Neural progenitor cell (in vitro differentiated cells): Measurements from ENCODE around the gene MYL3. TPM values are rescaled to one million over a fixed set of nuclear protein-coding genes. Genes with fewer than 3 reads are reported as not detected.

ENCODE experiments used
- DNase-seq: peaks from one replicate; pipeline ENCODE4 v3.0.0-alpha.2; 2016; ENCODE audit warnings: low spot score
- H2AFZ ChIP-seq: fragments of 200-600 bp; sonication (generic); replicated peaks from 2 replicates; pipeline ENCODE4 v1.6.1; 2016; ENCODE audit warnings: antibody characterized with exemption
- H3F3A ChIP-seq: fragments of 200-600 bp; sonication (generic); 2 replicates; pipeline ENCODE4 v1.6.1; 2016; ENCODE audit warnings: antibody characterized with exemption, low read depth
- H3K27ac ChIP-seq: fragments of 200-600 bp; sonication (generic); 2 replicates; pipeline ENCODE4 v1.5.1; 2016; ENCODE audit warnings: mild to moderate bottlenecking
- H3K27me3 ChIP-seq: fragments of 200-600 bp; sonication (generic); 2 replicates; pipeline ENCODE4 v1.6.1; 2016; ENCODE audit warnings: mild to moderate bottlenecking, moderate library complexity
- H3K36me3 ChIP-seq: fragments of 200-600 bp; sonication (generic); 2 replicates; pipeline ENCODE4 v1.5.1; 2016
- H3K4me1 ChIP-seq: fragments of 200-600 bp; sonication (generic); 2 replicates; pipeline ENCODE4 v1.6.1; 2016; ENCODE audit warnings: mixed run types
- H3K4me2 ChIP-seq: fragments of 200-600 bp; sonication (generic); 2 replicates; pipeline ENCODE4 v1.6.1; 2016
- H3K4me3 ChIP-seq: fragments of 200-600 bp; sonication (generic); 2 replicates; pipeline ENCODE4 v1.5.1; 2016
- H3K79me2 ChIP-seq: fragments of 200-600 bp; sonication (generic); 2 replicates; pipeline ENCODE4 v1.6.1; 2016; ENCODE audit warnings: low read depth
- H3K9ac ChIP-seq: fragments of 200-600 bp; sonication (generic); 2 replicates; pipeline ENCODE4 v1.6.1; 2016
- H3K9me3 ChIP-seq: fragments of 200-600 bp; sonication (generic); 2 replicates; pipeline ENCODE4 v1.5.1; 2016; ENCODE audit warnings: low read depth
- H4K20me1 ChIP-seq: fragments of 200-600 bp; sonication (generic); 2 replicates; pipeline ENCODE4 v1.6.1; 2016; ENCODE audit warnings: low read depth
- H3K27ac Mint-ChIP-seq: 3 replicates; pipeline ENCODE4 v1.8.0; 2021; ENCODE audit warnings: mixed read lengths
- H3K27me3 Mint-ChIP-seq: 2 replicates; pipeline ENCODE4 v1.8.0; 2022; ENCODE audit warnings: low read depth, mild to moderate bottlenecking, inconsistent platforms, moderate library complexity, mixed read lengths; ENCODE audit not compliant: insufficient read depth
- H3K36me3 Mint-ChIP-seq: 3 replicates; pipeline ENCODE4 v1.8.0; 2021; ENCODE audit warnings: mixed read lengths
- H3K4me1 Mint-ChIP-seq: 3 replicates; pipeline ENCODE4 v1.8.0; 2021; ENCODE audit warnings: mixed read lengths
- H3K4me3 Mint-ChIP-seq: 3 replicates; pipeline ENCODE4 v1.8.0; 2021; ENCODE audit warnings: mild to moderate bottlenecking, moderate library complexity, mixed read lengths
- H3K9me3 Mint-ChIP-seq: 3 replicates; pipeline ENCODE4 v1.8.0; 2020; ENCODE audit warnings: mixed read lengths
- CTCF ChIP-seq: fragments of 200-600 bp; sonication (generic); IDR thresholded peaks from 2 replicates; pipeline ENCODE4 v1.5.1; 2017; ENCODE audit warnings: antibody characterized with exemption, mild to moderate bottlenecking
- EZH2 ChIP-seq: fragments of 200-600 bp; sonication (generic); IDR thresholded peaks from 2 replicates; pipeline ENCODE4 v1.6.1; 2017; ENCODE audit warnings: antibody characterized with exemption, mild to moderate bottlenecking, moderate library complexity
- EZH2phosphoT487 ChIP-seq: fragments of 200-600 bp; sonication (generic); IDR thresholded peaks from 2 replicates; pipeline ENCODE4 v1.6.1; 2017; ENCODE audit warnings: antibody characterized with exemption
- total RNA-seq: library from RNA; depleted of rRNA; stranded (reverse); fragments of >200 nt; gene quantifications from 2 replicates; pipeline ENCODE4 v1.2.3, GENCODE V29; 2015; ENCODE audit warnings: low replicate concordance

Gene MYL3
- total RNA-seq, 1 donor from 2014 or later: not detected

- H2AFZ ChIP-seq: no peak overlapping the region
- Mint-ChIP-seq H3K36me3 (no peaks in the 10 kb centered on the region), H3K27me3 (peaks cover 9% of the 10 kb centered on the region), H3K4me1 (peaks cover 22% of the 10 kb centered on the region), H3K27ac (peak overlapping the region; percentile 80), H3K9me3 (no peaks in the 10 kb centered on the region), H3K4me3 (no peak overlapping the region)
- no peaks in the 10 kb centered on the region for H3K9me3 ChIP-seq
- no peaks in the 10 kb centered on the region for H3F3A ChIP-seq
- no peak overlapping the region for H3K4me2 ChIP-seq
- H3K79me2 ChIP-seq: no peaks in the 10 kb centered on the region
- DNase-seq: no peak
- H3K27ac ChIP-seq: no peak overlapping the region
- no peaks in the 10 kb centered on the region for H3K36me3 ChIP-seq
- H4K20me1 ChIP-seq: no peaks in the 10 kb centered on the region
- no peaks in the 10 kb centered on the region for H3K27me3 ChIP-seq
- TF ChIP-seq CTCF (no peak), EZH2 (no peak), EZH2phosphoT487 (no peak)
- no peak overlapping the region for H3K4me3 ChIP-seq
- no peaks in the 10 kb centered on the region for H3K4me1 ChIP-seq
- H3K9ac ChIP-seq: no peak overlapping the region
Measured at GRCh38 chr3:46868948-46869347, 5.7 kb upstream of the MYL3 start.

- Histone ChIP-seq H3K4me3 (no peak overlapping the region), H3K79me2 (no peaks in the 10 kb centered on the region), H3F3A (no peaks in the 10 kb centered on the region), H2AFZ (no peak overlapping the region), H3K9ac (no peak overlapping the region), H3K27me3 (no peaks in the 10 kb centered on the region), H3K9me3 (no peaks in the 10 kb centered on the region), H4K20me1 (no peaks in the 10 kb centered on the region), H3K4me1 (peaks cover 6% of the 10 kb centered on the region), H3K36me3 (no peaks in the 10 kb centered on the region), H3K27ac (no peak overlapping the region), H3K4me2 (no peak overlapping the region)
- no peak overlapping the region for H3K27ac Mint-ChIP-seq
- H3K4me1 Mint-ChIP-seq: peaks cover 25% of the 10 kb centered on the region
- TF ChIP-seq EZH2phosphoT487 (no peak), EZH2 (no peak), CTCF (no peak)
- H3K36me3 Mint-ChIP-seq: no peaks in the 10 kb centered on the region
- H3K9me3 Mint-ChIP-seq: no peaks in the 10 kb centered on the region
- no peak for DNase-seq
- H3K4me3 Mint-ChIP-seq: no peak overlapping the region
- H3K27me3 Mint-ChIP-seq: peaks cover 9% of the 10 kb centered on the region
Measured at GRCh38 chr3:46868287-46868686, 5.0 kb upstream of the MYL3 start.

GRCh38 chr3:46867550-46867898, 4.3 kb upstream of the MYL3 start:
- TF ChIP-seq CTCF: no peak
- no peak for TF ChIP-seq EZH2phosphoT487
- no peak for TF ChIP-seq EZH2
- no peaks in the 10 kb centered on the region for H4K20me1 ChIP-seq
- no peak overlapping the region for H3K9ac ChIP-seq
- no peaks in the 10 kb centered on the region for H3K79me2 ChIP-seq
- H3K27me3 ChIP-seq: no peaks in the 10 kb centered on the region
- no peak overlapping the region for H3K27ac ChIP-seq
- no peaks in the 10 kb centered on the region for H3K36me3 ChIP-seq
- peaks cover 10% of the 10 kb centered on the region for H3K4me1 ChIP-seq
- no peak overlapping the region for H2AFZ ChIP-seq
- no peaks in the 10 kb centered on the region for H3K9me3 ChIP-seq
- Mint-ChIP-seq H3K27ac (no peak overlapping the region), H3K9me3 (no peaks in the 10 kb centered on the region), H3K36me3 (no peaks in the 10 kb centered on the region), H3K27me3 (peaks cover 4% of the 10 kb centered on the region), H3K4me1 (peaks cover 20% of the 10 kb centered on the region), H3K4me3 (no peak overlapping the region)
- no peak overlapping the region for H3K4me2 ChIP-seq
- H3F3A ChIP-seq: no peaks in the 10 kb centered on the region
- no peak overlapping the region for H3K4me3 ChIP-seq
- no peak for DNase-seq
